B cell (primary cell): ENCODE data around the gene ZNF600. TPM values are rescaled to one million over a fixed set of nuclear protein-coding genes. Genes with fewer than 3 reads are reported as not detected.
"Not testable (repeated sequence)": the region's sequence is repeated elsewhere in the genome, so short reads cannot be mapped to it uniquely, and the experiment has no call there.

ENCODE experiments used
- ATAC-seq: fragments of 200-7000 bp; cut with Tn5 transposase; one replicate; pipeline ENCODE4 v1.10.0; 2021; ENCODE audit warnings: low read depth, mild to moderate bottlenecking, moderate number of reproducible peaks, moderate library complexity
- CTCF ChIA-PET: fragments of 350-600 bp; sonication (Branson Sonifier 250); formaldehyde crosslinking; loops from one replicate; lab custom pipeline; 2021; ENCODE audit warnings: antibody characterized with exemption, inconsistent platforms; lab: Charles Lee
- POLR2A ChIA-PET: fragments of 350-600 bp; sonication (Branson Sonifier 250); formaldehyde crosslinking; loops from one replicate; lab custom pipeline; 2021; ENCODE audit warnings: antibody characterized with exemption; lab: Charles Lee
- DNase-seq: peaks from one replicate; pipeline ENCODE4 v3.0.0; 2013
- H2AFZ ChIP-seq: 2 replicates; pipeline ENCODE4 v1.6.1; 2012; ENCODE audit warnings: mild to moderate bottlenecking, low read depth, low read length; ENCODE audit not compliant: insufficient read depth, poor library complexity, severe bottlenecking
- H3K27ac ChIP-seq, 2 donors: 1 replicate in 1 of 2; 2 replicates in 1 of 2; pipeline ENCODE4 v1.5.1; 2012 to 2013; ENCODE audit warnings: low read length in 2 of 2, mild to moderate bottlenecking in 2 of 2, moderate library complexity in 1 of 2
- H3K27me3 ChIP-seq, 4 experiments: fragments of 200-600 bp in 1 of 4; sonication (generic) in 1 of 4; replicated peaks in 1 of 4; 1 replicate in 2 of 4; 2 replicates in 2 of 4; pipeline versions ENCODE4 v1.6.1 to v1.7.0; 2013 to 2016; ENCODE audit warnings: low read length in 3 of 4, mild to moderate bottlenecking in 2 of 4, mixed read lengths in 1 of 4, moderate library complexity in 1 of 4; ENCODE audit not compliant: insufficient read depth in 4 of 4, control insufficient read depth in 3 of 4; ENCODE audit errors: control extremely low read depth in 1 of 4
- H3K36me3 ChIP-seq, 2 experiments: replicated peaks in 1 of 2; 1 replicate in 1 of 2; 2 replicates in 1 of 2; pipeline versions ENCODE4 v1.6.1 to v1.7.1; 2013; ENCODE audit warnings: low read length in 1 of 2; ENCODE audit not compliant: insufficient read depth in 2 of 2, control insufficient read depth in 1 of 2; ENCODE audit errors: control extremely low read depth in 1 of 2, extremely low read depth in 1 of 2
- H3K4me1 ChIP-seq, 2 donors: fragments of 200-600 bp in 1 of 2; sonication (generic) in 1 of 2; 1 replicate in 1 of 2; 2 replicates in 1 of 2; pipeline versions ENCODE4 v1.5.1 to v1.6.1; 2013 to 2017; ENCODE audit warnings: low read length in 2 of 2; ENCODE audit not compliant: control insufficient read depth in 2 of 2, insufficient read depth in 2 of 2
- H3K4me2 ChIP-seq: replicated peaks from 2 replicates; pipeline ENCODE3; 2012; ENCODE audit warnings: mild to moderate bottlenecking, low read depth, low read length; ENCODE audit not compliant: poor library complexity, severe bottlenecking
- H3K4me3 ChIP-seq, 5 experiments: fragments of 200-600 bp in 1 of 5; sonication (generic) in 1 of 5; 1 replicate in 3 of 5; 2 replicates in 2 of 5; pipeline versions ENCODE4 v1.5.1 to v1.7.0; 2011 to 2016; ENCODE audit warnings: low read length in 4 of 5, mild to moderate bottlenecking in 4 of 5, low read depth in 2 of 5, control low read depth in 1 of 5, moderate library complexity in 1 of 5; ENCODE audit not compliant: insufficient read depth in 1 of 5; ENCODE audit errors: control extremely low read depth in 1 of 5, extremely low read depth in 1 of 5
- H3K79me2 ChIP-seq: fragments of 200-600 bp; sonication (generic); one replicate; pipeline ENCODE4 v1.6.0; 2016; ENCODE audit warnings: low read length; ENCODE audit not compliant: control insufficient read depth, insufficient read depth
- H3K9ac ChIP-seq: fragments of 200-600 bp; sonication (generic); 2 replicates; pipeline ENCODE4 v1.6.1; 2017; ENCODE audit warnings: mild to moderate bottlenecking, low read length, moderate library complexity
- H3K9me3 ChIP-seq, 3 donors: one replicate each; pipeline versions ENCODE4 v1.6.1 to v1.7.1; 2013; ENCODE audit warnings: low read length in 2 of 3; ENCODE audit not compliant: control insufficient read depth in 2 of 3, insufficient read depth in 1 of 3; ENCODE audit errors: control extremely low read depth in 1 of 3
- H4K20me1 ChIP-seq: 2 replicates; pipeline ENCODE4 v1.6.0; 2012; ENCODE audit warnings: mild to moderate bottlenecking, low read length; ENCODE audit not compliant: insufficient read depth, control insufficient read depth, poor library complexity, severe bottlenecking
- H3K27ac Mint-ChIP-seq: one replicate; pipeline ENCODE4 v1.8.0; 2021; ENCODE audit warnings: mixed read lengths
- H3K27me3 Mint-ChIP-seq: one replicate; pipeline ENCODE4 v1.8.0; 2021; ENCODE audit warnings: mixed read lengths
- H3K4me1 Mint-ChIP-seq: one replicate; pipeline ENCODE4 v1.8.0; 2021; ENCODE audit warnings: mixed read lengths
- H3K4me3 Mint-ChIP-seq: one replicate; pipeline ENCODE4 v1.8.0; 2021; ENCODE audit warnings: mixed read lengths
- H3K9me3 Mint-ChIP-seq: one replicate; pipeline ENCODE4 v1.8.0; 2022; ENCODE audit warnings: mixed read lengths; ENCODE audit not compliant: insufficient read depth
- EZH2 ChIP-seq: IDR thresholded peaks from 2 replicates; pipeline ENCODE4 v1.6.1; 2012; ENCODE audit warnings: borderline replicate concordance, low read depth, mild to moderate bottlenecking, moderate library complexity, low read length; ENCODE audit not compliant: insufficient read depth, poor library complexity, severe bottlenecking
- WGBS: methylation state at CpG from one replicate; pipeline ENCODE4 v1.1.5; 2013; ENCODE audit warnings: missing lambda C conversion rate; ENCODE audit not compliant: insufficient coverage; 5-methylcytosine and 5-hydroxymethylcytosine counted together
- intact Hi-C: fragments of 100-400 bp; cut with micrococcal nuclease; formaldehyde crosslinking; loops from one replicate; pipeline ENCODE4 v1.10.0; 2022
- polyA plus RNA-seq: library from polyadenylated mRNA; depleted of rRNA; stranded (reverse); fragments of >200 nt; gene quantifications from 2 replicates; pipeline ENCODE4 v1.2.3, GENCODE V29; 2012
- total RNA-seq, 2 donors: library from RNA; stranded (reverse); fragments of 120-200 nt in 1 of 2; gene quantifications; 1 replicate in 1 of 2; 2 replicates in 1 of 2; pipeline versions ENCODE4 v1.2.3 to v1.2.4, GENCODE V29; 2013 to 2022
- TF ChIP-seq, protein P1 (sequence below): fragments of 200-600 bp; IDR thresholded peaks from one replicate; pipeline ENCODE4 v1.8.0; 2022; ENCODE audit warnings: antibody characterized with exemption, mild to moderate bottlenecking

ZNF600 gene
- total and polyA plus RNA-seq, 2 donors (not counting 1 experiment from before 2014, with no cell fraction given), result 40.6 to 41.7 TPM

GRCh38 chr19:52809801-52810200 is 23.2 kb upstream of the ZNF600 start:
- no peak overlapping the region for H3K9ac ChIP-seq
- POLR2A ChIA-PET, result no interaction called here
- no peaks in the 10 kb centered on the region for H3K79me2 ChIP-seq
- Mint-ChIP-seq H3K27me3 (no peaks in the 10 kb centered on the region), H3K4me3 (no peak overlapping the region), H3K27ac (no peak overlapping the region), H3K4me1 (no peaks in the 10 kb centered on the region), H3K9me3 (peaks cover 17% of the 10 kb centered on the region)
- peaks cover 0 to 34% of the 10 kb centered on the region in 2 experiments for H3K36me3 ChIP-seq
- TF ChIP-seq EZH2, result no peak
- TF ChIP-seq, protein P1, sequence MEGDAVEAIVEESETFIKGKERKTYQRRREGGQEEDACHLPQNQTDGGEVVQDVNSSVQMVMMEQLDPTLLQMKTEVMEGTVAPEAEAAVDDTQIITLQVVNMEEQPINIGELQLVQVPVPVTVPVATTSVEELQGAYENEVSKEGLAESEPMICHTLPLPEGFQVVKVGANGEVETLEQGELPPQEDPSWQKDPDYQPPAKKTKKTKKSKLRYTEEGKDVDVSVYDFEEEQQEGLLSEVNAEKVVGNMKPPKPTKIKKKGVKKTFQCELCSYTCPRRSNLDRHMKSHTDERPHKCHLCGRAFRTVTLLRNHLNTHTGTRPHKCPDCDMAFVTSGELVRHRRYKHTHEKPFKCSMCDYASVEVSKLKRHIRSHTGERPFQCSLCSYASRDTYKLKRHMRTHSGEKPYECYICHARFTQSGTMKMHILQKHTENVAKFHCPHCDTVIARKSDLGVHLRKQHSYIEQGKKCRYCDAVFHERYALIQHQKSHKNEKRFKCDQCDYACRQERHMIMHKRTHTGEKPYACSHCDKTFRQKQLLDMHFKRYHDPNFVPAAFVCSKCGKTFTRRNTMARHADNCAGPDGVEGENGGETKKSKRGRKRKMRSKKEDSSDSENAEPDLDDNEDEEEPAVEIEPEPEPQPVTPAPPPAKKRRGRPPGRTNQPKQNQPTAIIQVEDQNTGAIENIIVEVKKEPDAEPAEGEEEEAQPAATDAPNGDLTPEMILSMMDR, result no peak
- ATAC-seq (no peak), DNase-seq (no peak)
- no peaks in the 10 kb centered on the region for H3K4me1 ChIP-seq
- H3K27me3 ChIP-seq, result no peaks in the 10 kb centered on the region
- H3K4me2 ChIP-seq, result no peak overlapping the region
- peaks cover 1 to 60% (median 9%) of the 10 kb centered on the region in 3 donors for H3K9me3 ChIP-seq
- intact Hi-C loops, result no loop called here
- CTCF ChIA-PET, result interaction anchor here (0.6 kb wide), 1 partner anchor 130 kb away, joined by 3 read pairs; no protein-coding TSS in a partner anchor
- H3K27ac ChIP-seq, result no peak overlapping the region
- WGBS, result 98% methylated on average over 32 of the region's 32 CpGs
- no peak overlapping the region for H2AFZ ChIP-seq
- H4K20me1 ChIP-seq, result no peaks in the 10 kb centered on the region
- no peak overlapping the region for H3K4me3 ChIP-seq

GRCh38 chr19:52799950-52800640 is 13.5 kb upstream of the ZNF600 start:
- H2AFZ ChIP-seq, H4K20me1 ChIP-seq, H3K4me2 ChIP-seq, H3K27ac ChIP-seq, POLR2A ChIA-PET, H3K4me1 Mint-ChIP-seq, H3K27me3 ChIP-seq, intact Hi-C loops, H3K27me3 Mint-ChIP-seq, H3K79me2 ChIP-seq, H3K4me3 Mint-ChIP-seq, ATAC-seq, H3K4me1 ChIP-seq, DNase-seq, CTCF ChIA-PET, H3K27ac Mint-ChIP-seq, H3K9ac ChIP-seq: not testable (repeated sequence)
- peaks cover 37% of the 10 kb centered on the region for H3K9me3 Mint-ChIP-seq
- peaks cover 17 to 46% of the 10 kb centered on the region in 2 experiments for H3K36me3 ChIP-seq
- H3K9me3 ChIP-seq, result peaks cover 31 to 77% (median 53%) of the 10 kb centered on the region in 3 donors
- H3K4me3 ChIP-seq, result peak overlapping the region in 1 of 5 experiments; percentile 11
- WGBS, result 100% methylated on average over 2 of the region's 9 CpGs
